ENCODE data around the gene GALNT9. TPM values are rescaled to one million over a fixed set of nuclear protein-coding genes. Genes with fewer than 3 reads are reported as not detected.

GALNT9 gene
- polyA plus RNA-seq, 1 of the 3 experiments (the other 2 are of a cell fraction) = not detected

DNA sequence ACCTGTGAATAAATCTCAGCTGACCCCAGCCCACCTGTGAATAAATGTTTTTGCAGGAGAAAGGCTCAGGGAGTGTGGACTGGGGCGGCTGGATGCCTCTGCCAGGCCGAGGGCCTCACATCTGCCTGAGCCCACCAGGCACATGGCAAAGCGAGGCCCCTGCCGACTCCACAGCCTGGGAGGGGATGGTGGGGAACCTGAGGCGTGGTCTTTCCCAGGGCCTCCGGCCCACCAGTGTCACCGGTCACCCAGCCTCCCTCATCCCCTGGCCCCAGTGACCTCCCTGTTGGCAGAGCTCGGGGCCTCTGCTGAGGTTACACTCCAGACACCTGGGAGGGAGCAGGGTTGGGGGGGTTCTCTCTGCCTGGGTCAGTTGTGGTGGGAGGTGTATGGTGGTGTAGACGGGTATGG lies 177.0 kb downstream of the GALNT9 start:
- CTCF ChIA-PET = interaction anchor here (1.3 to 4.9 kb wide), 2 partner anchors 67 to 263 kb away, joined by 7 to 110 read pairs; no protein-coding TSS in a partner anchor
- 84% methylated on average over 3 of the region's 9 CpGs for WGBS (ENCODE audit: low lambda C conversion rate)

More for the DNA sequence above, 177.0 kb downstream of the GALNT9 start:
- H3K9ac ChIP-seq = no peak overlapping the region
- no peak overlapping the region for H2AFZ ChIP-seq (ENCODE audit: low read depth)
- TF ChIP-seq, protein P1, sequence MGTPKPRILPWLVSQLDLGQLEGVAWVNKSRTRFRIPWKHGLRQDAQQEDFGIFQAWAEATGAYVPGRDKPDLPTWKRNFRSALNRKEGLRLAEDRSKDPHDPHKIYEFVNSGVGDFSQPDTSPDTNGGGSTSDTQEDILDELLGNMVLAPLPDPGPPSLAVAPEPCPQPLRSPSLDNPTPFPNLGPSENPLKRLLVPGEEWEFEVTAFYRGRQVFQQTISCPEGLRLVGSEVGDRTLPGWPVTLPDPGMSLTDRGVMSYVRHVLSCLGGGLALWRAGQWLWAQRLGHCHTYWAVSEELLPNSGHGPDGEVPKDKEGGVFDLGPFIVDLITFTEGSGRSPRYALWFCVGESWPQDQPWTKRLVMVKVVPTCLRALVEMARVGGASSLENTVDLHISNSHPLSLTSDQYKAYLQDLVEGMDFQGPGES (IDR thresholded peaks at IDR 0.05; ENCODE audit: low read depth, low read length) = no peak
- TF ChIP-seq NRF1 (IDR thresholded peaks at IDR 0.05; ENCODE audit: low read depth, low read length) (no peak), MEF2A (IDR thresholded peaks at IDR 0.05; ENCODE audit: borderline replicate concordance, low read depth) (no peak), RXRA (IDR thresholded peaks at IDR 0.05; ENCODE audit: borderline replicate concordance, low read depth) (no peak), TAF1 (IDR thresholded peaks at IDR 0.05; ENCODE audit: borderline replicate concordance, low read depth, low read length) (no peak), SMC3 (IDR thresholded peaks at IDR 0.05; ENCODE audit: low read depth, low read length) (no peak)
- TF ChIP-seq, protein P2, sequence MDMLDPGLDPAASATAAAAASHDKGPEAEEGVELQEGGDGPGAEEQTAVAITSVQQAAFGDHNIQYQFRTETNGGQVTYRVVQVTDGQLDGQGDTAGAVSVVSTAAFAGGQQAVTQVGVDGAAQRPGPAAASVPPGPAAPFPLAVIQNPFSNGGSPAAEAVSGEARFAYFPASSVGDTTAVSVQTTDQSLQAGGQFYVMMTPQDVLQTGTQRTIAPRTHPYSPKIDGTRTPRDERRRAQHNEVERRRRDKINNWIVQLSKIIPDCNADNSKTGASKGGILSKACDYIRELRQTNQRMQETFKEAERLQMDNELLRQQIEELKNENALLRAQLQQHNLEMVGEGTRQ (IDR thresholded peaks at IDR 0.05; ENCODE audit: borderline replicate concordance, low read depth, low read length) = no peak
- TF ChIP-seq, protein P3, sequence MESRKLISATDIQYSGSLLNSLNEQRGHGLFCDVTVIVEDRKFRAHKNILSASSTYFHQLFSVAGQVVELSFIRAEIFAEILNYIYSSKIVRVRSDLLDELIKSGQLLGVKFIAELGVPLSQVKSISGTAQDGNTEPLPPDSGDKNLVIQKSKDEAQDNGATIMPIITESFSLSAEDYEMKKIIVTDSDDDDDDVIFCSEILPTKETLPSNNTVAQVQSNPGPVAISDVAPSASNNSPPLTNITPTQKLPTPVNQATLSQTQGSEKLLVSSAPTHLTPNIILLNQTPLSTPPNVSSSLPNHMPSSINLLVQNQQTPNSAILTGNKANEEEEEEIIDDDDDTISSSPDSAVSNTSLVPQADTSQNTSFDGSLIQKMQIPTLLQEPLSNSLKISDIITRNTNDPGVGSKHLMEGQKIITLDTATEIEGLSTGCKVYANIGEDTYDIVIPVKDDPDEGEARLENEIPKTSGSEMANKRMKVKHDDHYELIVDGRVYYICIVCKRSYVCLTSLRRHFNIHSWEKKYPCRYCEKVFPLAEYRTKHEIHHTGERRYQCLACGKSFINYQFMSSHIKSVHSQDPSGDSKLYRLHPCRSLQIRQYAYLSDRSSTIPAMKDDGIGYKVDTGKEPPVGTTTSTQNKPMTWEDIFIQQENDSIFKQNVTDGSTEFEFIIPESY (IDR thresholded peaks at IDR 0.05; ENCODE audit: borderline replicate concordance, low read depth) = no peak
- TF ChIP-seq, protein P4, sequence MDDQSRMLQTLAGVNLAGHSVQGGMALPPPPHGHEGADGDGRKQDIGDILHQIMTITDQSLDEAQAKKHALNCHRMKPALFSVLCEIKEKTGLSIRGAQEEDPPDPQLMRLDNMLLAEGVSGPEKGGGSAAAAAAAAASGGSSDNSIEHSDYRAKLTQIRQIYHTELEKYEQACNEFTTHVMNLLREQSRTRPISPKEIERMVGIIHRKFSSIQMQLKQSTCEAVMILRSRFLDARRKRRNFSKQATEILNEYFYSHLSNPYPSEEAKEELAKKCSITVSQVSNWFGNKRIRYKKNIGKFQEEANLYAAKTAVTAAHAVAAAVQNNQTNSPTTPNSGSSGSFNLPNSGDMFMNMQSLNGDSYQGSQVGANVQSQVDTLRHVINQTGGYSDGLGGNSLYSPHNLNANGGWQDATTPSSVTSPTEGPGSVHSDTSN (IDR thresholded peaks at IDR 0.05) = no peak
- H3K27ac ChIP-seq (ENCODE audit: low read depth in 2 of 2, low read length in 1 of 2) = no peak overlapping the region
- no peaks in the 10 kb centered on the region for H3K4me1 ChIP-seq (ENCODE audit: control insufficient read depth in 1 of 2, insufficient read depth in 2 of 2, low read depth in 1 of 2, low read length in 1 of 2)
- no peaks in the 10 kb centered on the region for H3K9me2 ChIP-seq
- H3K9me3 ChIP-seq = no peaks in the 10 kb centered on the region
- H3K4me3 ChIP-seq (ENCODE audit: low read depth in 2 of 2, low read length in 1 of 2) = no peak overlapping the region
- H3K4me2 ChIP-seq = no peak overlapping the region
- POLR2A ChIA-PET = no interaction called here
- 0 out of 2 replicates have a peak, but pooled peaks cover 3% of the 10 kb centered on the region for H4K20me1 ChIP-seq (ENCODE audit: insufficient read depth)
- H3K36me3 ChIP-seq (replicated peaks in 1 of 2; ENCODE audit: control insufficient read depth in 1 of 2, insufficient read depth in 2 of 2, low read length in 1 of 2) = peaks cover 0 to 14% of the 10 kb centered on the region in 2 experiments
- no peaks in the 10 kb centered on the region for H3K79me2 ChIP-seq (ENCODE audit: insufficient read depth)
- H3K27me3 ChIP-seq (ENCODE audit: insufficient read depth) = no peaks in the 10 kb centered on the region
- peaks cover 11% of the 10 kb centered on the region for H3F3A ChIP-seq (replicated peaks; ENCODE audit: insufficient read depth)
- DNase-seq = no peak

Data from SK-N-SH (cell line).